ENCODE data around the gene FAM219A. TPM values are rescaled to one million over a fixed set of nuclear protein-coding genes. Genes with fewer than 3 reads are reported as not detected.

The FAM219A gene
- total and polyA plus RNA-seq, 3 donors from 2014 or later, result 12.2 to 17.9 (median 12.6) TPM

DNA sequence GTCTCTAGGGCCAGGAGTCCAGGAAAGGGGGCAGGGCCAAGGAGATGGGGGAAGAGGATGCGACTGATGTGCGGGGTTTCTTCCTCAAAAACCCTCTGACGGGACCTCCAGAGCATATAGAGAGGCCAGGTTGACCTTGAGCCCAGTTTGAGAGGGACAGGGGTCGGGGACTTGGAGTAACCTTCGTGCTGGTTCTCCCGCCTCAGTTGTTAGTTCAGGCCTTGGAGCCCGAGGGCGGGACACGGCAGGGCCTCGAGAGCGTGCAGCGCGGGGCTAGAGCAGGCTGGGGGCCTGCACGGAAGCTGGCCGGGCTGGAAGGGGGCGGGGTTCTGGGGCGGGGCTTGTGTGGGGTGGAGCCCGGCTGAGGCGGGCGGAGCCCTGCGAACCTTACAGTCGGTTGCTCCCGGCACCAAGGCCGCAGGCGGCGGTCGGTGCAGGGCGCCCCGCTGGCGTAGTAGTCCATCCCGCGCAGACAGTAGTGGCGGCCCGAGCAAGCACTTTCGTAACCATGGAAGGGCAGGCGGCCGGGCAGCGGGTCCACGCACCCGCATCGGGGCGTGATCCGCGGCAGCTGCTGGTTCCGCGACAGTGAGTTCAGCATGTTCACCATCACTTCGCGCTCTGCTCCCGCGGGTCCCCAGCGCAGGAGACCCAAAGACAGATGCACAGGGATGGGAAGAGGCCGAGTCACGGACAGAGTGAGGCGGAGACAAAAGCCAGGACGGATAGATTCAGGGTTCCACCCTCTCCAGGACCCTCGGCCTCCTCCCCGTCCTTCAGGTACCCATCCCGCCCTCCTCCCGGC, 77.7 kb downstream of the FAM219A start:
- H3K9me3 ChIP-seq, result no peaks in the 10 kb centered on the region
- DNase-seq, result peak; percentile 78
- no peaks in the 10 kb centered on the region for H3K27me3 ChIP-seq
- H3K27ac ChIP-seq, result no peak overlapping the region
- H3K4me1 ChIP-seq, result peaks cover 15% of the 10 kb centered on the region
- TF ChIP-seq, protein P1, sequence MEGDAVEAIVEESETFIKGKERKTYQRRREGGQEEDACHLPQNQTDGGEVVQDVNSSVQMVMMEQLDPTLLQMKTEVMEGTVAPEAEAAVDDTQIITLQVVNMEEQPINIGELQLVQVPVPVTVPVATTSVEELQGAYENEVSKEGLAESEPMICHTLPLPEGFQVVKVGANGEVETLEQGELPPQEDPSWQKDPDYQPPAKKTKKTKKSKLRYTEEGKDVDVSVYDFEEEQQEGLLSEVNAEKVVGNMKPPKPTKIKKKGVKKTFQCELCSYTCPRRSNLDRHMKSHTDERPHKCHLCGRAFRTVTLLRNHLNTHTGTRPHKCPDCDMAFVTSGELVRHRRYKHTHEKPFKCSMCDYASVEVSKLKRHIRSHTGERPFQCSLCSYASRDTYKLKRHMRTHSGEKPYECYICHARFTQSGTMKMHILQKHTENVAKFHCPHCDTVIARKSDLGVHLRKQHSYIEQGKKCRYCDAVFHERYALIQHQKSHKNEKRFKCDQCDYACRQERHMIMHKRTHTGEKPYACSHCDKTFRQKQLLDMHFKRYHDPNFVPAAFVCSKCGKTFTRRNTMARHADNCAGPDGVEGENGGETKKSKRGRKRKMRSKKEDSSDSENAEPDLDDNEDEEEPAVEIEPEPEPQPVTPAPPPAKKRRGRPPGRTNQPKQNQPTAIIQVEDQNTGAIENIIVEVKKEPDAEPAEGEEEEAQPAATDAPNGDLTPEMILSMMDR (IDR thresholded peaks at IDR 0.05), result no peak
- TF ChIP-seq POLR2A (IDR thresholded peaks at IDR 0.05), result no peak
- WGBS, 2 donors, result 7% methylated on average over 25 to 28 of the region's 59 CpGs
- intact Hi-C loops (cut with DNase I; ENCODE audit: low total_unique reads), result no loop called here
- H3K36me3 ChIP-seq (ENCODE audit: low read depth, missing control alignments), result no peaks in the 10 kb centered on the region
- H3K4me3 ChIP-seq, result peak overlapping the region; percentile 24 to 51

DNA sequence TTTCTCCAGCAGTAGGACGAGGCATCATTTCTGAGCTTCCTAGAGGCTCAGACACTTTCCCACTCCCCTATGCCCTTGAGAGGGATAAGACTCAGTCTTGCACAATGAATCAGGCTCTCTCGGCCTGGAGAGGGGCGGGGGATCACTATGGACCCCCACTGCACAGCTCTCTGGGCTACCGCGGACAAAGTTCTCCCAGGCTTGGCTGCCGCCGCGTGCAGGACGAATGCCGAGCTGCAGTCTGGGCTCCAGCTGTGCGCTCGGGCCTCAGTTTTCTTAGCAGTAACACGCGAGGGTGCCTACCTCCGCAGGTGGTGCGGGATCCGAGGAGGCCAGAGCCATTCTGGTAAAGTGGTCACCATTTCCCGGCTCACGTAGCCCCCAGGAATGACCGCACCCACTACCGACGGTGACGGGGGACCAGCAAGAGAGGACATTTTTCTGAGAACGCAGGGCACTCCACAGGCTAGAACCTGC, 78.3 kb downstream of the FAM219A start:
- Histone ChIP-seq H3K36me3 (ENCODE audit: low read depth, missing control alignments) (no peaks in the 10 kb centered on the region), H3K4me3 (peak overlapping the region in 1 of 2 donors; percentile 24), H3K27ac (no peak overlapping the region), H3K9me3 (no peaks in the 10 kb centered on the region), H3K27me3 (no peaks in the 10 kb centered on the region), H3K4me1 (peaks cover 15% of the 10 kb centered on the region)
- WGBS, 2 donors, result 7 to 36% methylated on average over 7 to 24 of the region's 24 CpGs
- intact Hi-C loops (cut with DNase I; ENCODE audit: low total_unique reads), result no loop called here
- TF ChIP-seq, protein P1 (IDR thresholded peaks at IDR 0.05), result no peak
- no peak for TF ChIP-seq POLR2A (IDR thresholded peaks at IDR 0.05)
- peak; percentile 21 for DNase-seq

DNA sequence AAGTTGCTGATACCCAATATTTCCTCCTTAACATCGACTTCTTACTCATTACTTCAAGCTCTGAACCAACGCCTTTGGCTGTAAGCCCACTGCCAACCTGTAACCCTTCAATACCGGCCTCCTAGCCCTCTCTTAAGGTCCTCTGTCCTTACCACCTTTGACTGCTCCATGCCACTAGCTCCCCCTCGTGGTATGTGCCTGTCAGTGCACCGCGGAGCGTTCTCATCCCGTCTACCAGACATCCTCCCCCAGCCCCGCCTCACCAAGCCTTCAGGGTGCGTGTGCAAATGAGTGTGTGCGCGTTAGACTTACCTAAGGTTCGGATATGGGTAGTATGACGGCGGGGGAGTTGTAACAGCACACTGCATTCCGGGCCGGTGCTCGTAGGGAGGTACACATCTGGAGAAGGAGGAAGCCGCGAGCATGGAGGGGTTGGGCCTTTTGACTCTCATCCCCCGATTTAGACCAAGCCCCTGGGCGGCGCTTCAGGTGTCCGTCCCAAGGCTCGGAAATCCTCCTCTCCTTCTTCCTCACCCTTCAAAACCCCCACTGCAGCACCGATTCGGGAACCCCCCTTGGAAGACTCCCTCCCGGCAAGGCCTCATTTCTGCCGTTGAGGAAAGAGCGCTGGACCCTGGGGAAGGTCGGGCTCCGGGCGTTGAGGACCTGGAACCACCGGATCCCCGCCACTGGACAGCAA, 78.9 kb downstream of the FAM219A start:
- H3K4me3 ChIP-seq, result peak overlapping the region; percentile 8 to 24
- H3K27ac ChIP-seq, result no peak overlapping the region
- intact Hi-C loops (cut with DNase I; ENCODE audit: low total_unique reads), result loop anchor here (5.0 kb wide), 1 partner anchor 47 kb away; no protein-coding TSS in a partner anchor
- no peaks in the 10 kb centered on the region for H3K9me3 ChIP-seq
- DNase-seq, result peak; percentile 92
- peaks cover 15% of the 10 kb centered on the region for H3K4me1 ChIP-seq
- WGBS, 2 donors, result 12 to 13% methylated on average over 35 of the region's 35 CpGs
- H3K27me3 ChIP-seq, result no peaks in the 10 kb centered on the region
- H3K36me3 ChIP-seq (ENCODE audit: low read depth, missing control alignments), result no peaks in the 10 kb centered on the region
- TF ChIP-seq POLR2A (IDR thresholded peaks at IDR 0.05), result no peak
- TF ChIP-seq, protein P1 (IDR thresholded peaks at IDR 0.05), result peak; percentile 89 to 97 (median 90)

DNA sequence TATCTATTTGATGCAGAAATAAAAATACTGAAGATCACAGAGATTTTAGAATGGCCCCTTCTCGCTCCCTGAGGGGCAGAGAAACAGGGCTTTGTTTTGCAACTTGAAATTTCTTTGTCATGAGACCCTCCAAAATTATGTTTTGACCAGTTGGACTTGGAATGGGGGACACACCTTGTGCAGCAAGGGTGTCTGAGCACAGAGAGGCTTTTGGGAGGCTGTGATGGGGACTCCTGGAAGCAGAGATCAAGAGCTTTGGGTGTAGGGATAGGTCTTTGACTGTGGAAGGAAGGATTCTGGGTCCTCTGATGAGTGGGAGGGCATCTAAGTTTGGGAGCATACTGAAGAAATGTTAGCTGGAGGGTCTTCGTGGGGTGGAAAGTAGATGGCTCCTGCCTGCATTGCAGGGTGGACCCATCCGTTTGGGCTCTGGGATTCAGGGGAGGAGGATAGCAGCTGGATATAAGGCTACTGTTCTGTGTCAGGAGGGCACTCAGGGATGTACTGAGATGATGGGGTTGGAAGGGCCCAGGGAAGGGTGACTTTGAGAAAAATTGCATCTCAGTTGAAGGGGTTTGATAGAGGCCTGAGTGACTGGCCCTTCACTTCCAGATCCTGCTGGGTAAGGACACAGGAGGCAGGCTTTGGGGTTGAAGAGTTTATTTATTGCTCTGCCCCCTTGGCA, 79.9 kb downstream of the FAM219A start:
- H3K4me1 ChIP-seq, result peaks cover 15% of the 10 kb centered on the region
- no peak for DNase-seq
- 86 to 91% methylated on average over 3 of the region's 3 CpGs for WGBS, 2 donors
- H3K36me3 ChIP-seq (ENCODE audit: low read depth, missing control alignments), result no peaks in the 10 kb centered on the region
- TF ChIP-seq POLR2A (IDR thresholded peaks at IDR 0.05), result no peak
- TF ChIP-seq, protein P1 (IDR thresholded peaks at IDR 0.05), result no peak
- no peak overlapping the region for H3K4me3 ChIP-seq
- no peaks in the 10 kb centered on the region for H3K9me3 ChIP-seq
- no peaks in the 10 kb centered on the region for H3K27me3 ChIP-seq
- no peak overlapping the region for H3K27ac ChIP-seq
- intact Hi-C loops (cut with DNase I; ENCODE audit: low total_unique reads), result loop anchor here (5.0 kb wide), 1 partner anchor 46 kb away; no protein-coding TSS in a partner anchor

Measured in testis (tissue), 3 donors.